Chondrocyte (in vitro differentiated cells): ENCODE measurements around the gene TMEM50A. TPM values are rescaled to one million over a fixed set of nuclear protein-coding genes. Genes with fewer than 3 reads are reported as not detected.
"Not testable (repeated sequence)": the region's sequence is repeated elsewhere in the genome, so short reads cannot be mapped to it uniquely, and the experiment has no call there.

Source experiments
- DNase-seq: peaks from one replicate; pipeline ENCODE4 v3.0.0; 2021; ENCODE audit warnings: mixed read lengths, low spot score
- H3K27ac Mint-ChIP-seq: one replicate; pipeline ENCODE4 v1.8.0; 2021; ENCODE audit warnings: mild to moderate bottlenecking, moderate library complexity, mixed read lengths; ENCODE audit not compliant: unreplicated experiment
- H3K27me3 Mint-ChIP-seq: 2 replicates; pipeline ENCODE4 v1.8.0; 2021; ENCODE audit warnings: low read depth, mixed read lengths
- H3K36me3 Mint-ChIP-seq: 2 replicates; pipeline ENCODE4 v1.8.0; 2021; ENCODE audit warnings: low read depth, mixed read lengths
- H3K4me1 Mint-ChIP-seq: 2 replicates; pipeline ENCODE4 v1.8.0; 2021; ENCODE audit warnings: low read depth, mild to moderate bottlenecking, mixed read lengths
- H3K4me3 Mint-ChIP-seq: one replicate; pipeline ENCODE4 v1.8.0; 2021; ENCODE audit warnings: mild to moderate bottlenecking, moderate library complexity, mixed read lengths; ENCODE audit not compliant: unreplicated experiment
- H3K9me3 Mint-ChIP-seq: 2 replicates; pipeline ENCODE4 v1.8.0; 2021; ENCODE audit warnings: low read depth, mixed read lengths
- long read RNA-seq: library from polyadenylated mRNA; stranded (forward); transcript quantifications from one replicate; pipeline ENCODE4 v2.0.0, GENCODE V29; 2021
- total RNA-seq: library from RNA; stranded (reverse); gene quantifications from 3 replicates; pipeline ENCODE4 v1.2.1, GENCODE V29; 2021
- TF ChIP-seq, protein P1 (sequence below): fragments of 200-600 bp; sonication (generic); IDR thresholded peaks from 2 replicates; pipeline ENCODE4 v1.5.0; 2021; ENCODE audit warnings: antibody characterized with exemption, mild to moderate bottlenecking, moderate library complexity

The TMEM50A gene
- total RNA-seq = 137 to 145 TPM (median 138 TPM) in 3 replicates
- long read RNA-seq, transcript TMEM50A-201 (7 exons, 2,683 nt) = major isoform, 169 of 193 reads
- long read RNA-seq, transcript TMEM50A-203 (6 exons, 1,102 nt) = minor isoform, 6 of 193 reads
- long read RNA-seq, partial matches to known transcripts = 6 of 193 reads
- long read RNA-seq, other reads (novel, unspliced or antisense) = 8 of 193 reads

- H3K4me1 Mint-ChIP-seq = peaks cover 35% of the 10 kb centered on the region
- H3K4me3 Mint-ChIP-seq = peak within 1 kb of the TSS; percentile 88
- DNase-seq = peak; percentile 94
- no peaks in the 10 kb centered on the region for H3K27me3 Mint-ChIP-seq
- TF ChIP-seq, protein P1, sequence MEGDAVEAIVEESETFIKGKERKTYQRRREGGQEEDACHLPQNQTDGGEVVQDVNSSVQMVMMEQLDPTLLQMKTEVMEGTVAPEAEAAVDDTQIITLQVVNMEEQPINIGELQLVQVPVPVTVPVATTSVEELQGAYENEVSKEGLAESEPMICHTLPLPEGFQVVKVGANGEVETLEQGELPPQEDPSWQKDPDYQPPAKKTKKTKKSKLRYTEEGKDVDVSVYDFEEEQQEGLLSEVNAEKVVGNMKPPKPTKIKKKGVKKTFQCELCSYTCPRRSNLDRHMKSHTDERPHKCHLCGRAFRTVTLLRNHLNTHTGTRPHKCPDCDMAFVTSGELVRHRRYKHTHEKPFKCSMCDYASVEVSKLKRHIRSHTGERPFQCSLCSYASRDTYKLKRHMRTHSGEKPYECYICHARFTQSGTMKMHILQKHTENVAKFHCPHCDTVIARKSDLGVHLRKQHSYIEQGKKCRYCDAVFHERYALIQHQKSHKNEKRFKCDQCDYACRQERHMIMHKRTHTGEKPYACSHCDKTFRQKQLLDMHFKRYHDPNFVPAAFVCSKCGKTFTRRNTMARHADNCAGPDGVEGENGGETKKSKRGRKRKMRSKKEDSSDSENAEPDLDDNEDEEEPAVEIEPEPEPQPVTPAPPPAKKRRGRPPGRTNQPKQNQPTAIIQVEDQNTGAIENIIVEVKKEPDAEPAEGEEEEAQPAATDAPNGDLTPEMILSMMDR = no peak
- H3K27ac Mint-ChIP-seq = peak within 1 kb of the TSS; percentile 95
- no peaks in the 10 kb centered on the region for H3K9me3 Mint-ChIP-seq
- no peaks in the 10 kb centered on the region for H3K36me3 Mint-ChIP-seq
Observed at GRCh38 chr1:25338188-25338981, at the start of gene TMEM50A. TSS of gene TMEM50A (plus strand) at chr1:25338334. CDS start at chr1:25340487, 2,153 bp downstream.

DNA sequence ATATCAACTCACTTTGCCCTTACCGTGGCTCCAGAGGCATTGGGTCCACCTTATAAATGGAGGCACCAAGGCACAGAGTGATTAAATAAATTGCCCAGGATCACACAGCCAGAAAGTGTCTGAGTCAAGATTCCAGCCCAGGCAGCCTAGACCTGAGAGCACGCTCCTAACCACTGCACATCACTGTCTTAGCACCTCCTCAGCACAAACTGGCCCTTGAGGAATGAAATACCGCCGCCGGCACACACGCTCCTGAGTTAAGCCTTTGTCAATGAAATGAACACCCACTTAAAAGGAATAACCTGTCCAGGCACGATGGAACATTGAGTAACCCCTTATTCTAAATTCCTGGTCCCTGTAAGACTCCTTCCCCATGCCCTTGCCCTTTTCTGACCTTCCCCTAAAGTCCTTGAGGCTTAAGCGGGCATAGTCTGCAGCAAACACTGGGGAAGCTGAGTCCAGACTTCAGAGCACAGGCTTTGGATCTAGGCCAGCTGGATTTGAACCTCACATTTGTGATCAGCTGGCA lies 49.5 kb upstream of the TMEM50A start:
- H3K36me3 Mint-ChIP-seq, H3K4me3 Mint-ChIP-seq, DNase-seq, H3K27me3 Mint-ChIP-seq, H3K9me3 Mint-ChIP-seq, H3K27ac Mint-ChIP-seq, H3K4me1 Mint-ChIP-seq: not testable (repeated sequence)

GRCh38 chr1:25290043-25290442 lies 48.1 kb upstream of the TMEM50A start:
- DNase-seq, H3K9me3 Mint-ChIP-seq, H3K27ac Mint-ChIP-seq, H3K4me1 Mint-ChIP-seq, H3K4me3 Mint-ChIP-seq, H3K36me3 Mint-ChIP-seq, H3K27me3 Mint-ChIP-seq: not testable (repeated sequence)
- TF ChIP-seq, protein P1 = peak; percentile 36

- H3K27ac Mint-ChIP-seq, DNase-seq, H3K4me1 Mint-ChIP-seq, H3K27me3 Mint-ChIP-seq, H3K9me3 Mint-ChIP-seq, H3K4me3 Mint-ChIP-seq, H3K36me3 Mint-ChIP-seq: not testable (repeated sequence)
Observed at GRCh38 chr1:25293426-25293825, 44.7 kb upstream of the TMEM50A start.

- not testable (repeated sequence) for H3K27me3 Mint-ChIP-seq, H3K27ac Mint-ChIP-seq, DNase-seq, H3K4me1 Mint-ChIP-seq, H3K9me3 Mint-ChIP-seq, H3K4me3 Mint-ChIP-seq, H3K36me3 Mint-ChIP-seq
Observed at GRCh38 chr1:25294889-25295826, 43.0 kb upstream of the TMEM50A start.

DNA sequence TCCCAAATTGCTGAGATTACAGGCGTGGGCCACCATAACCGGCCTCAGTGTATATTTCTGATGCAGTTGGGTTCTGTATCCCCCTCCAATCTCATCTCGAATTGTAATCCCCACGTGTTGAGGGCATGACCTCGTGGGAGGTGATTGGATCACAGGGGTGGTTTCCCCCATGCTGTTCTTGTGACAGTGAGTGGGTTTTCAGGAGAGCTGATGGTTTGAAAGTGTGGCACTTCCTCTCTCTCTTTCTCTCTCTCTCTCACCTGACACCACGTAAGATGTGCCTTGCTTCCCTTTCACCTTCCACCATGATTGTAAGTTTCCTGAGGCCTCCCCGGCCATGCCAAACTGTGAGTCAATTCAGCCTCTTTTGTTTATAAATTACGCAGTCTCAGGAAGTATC lies 41.6 kb upstream of the TMEM50A start:
- H3K4me1 Mint-ChIP-seq, DNase-seq, H3K27me3 Mint-ChIP-seq, H3K36me3 Mint-ChIP-seq, H3K9me3 Mint-ChIP-seq, H3K27ac Mint-ChIP-seq, H3K4me3 Mint-ChIP-seq: not testable (repeated sequence)

- not testable (repeated sequence) for H3K27me3 Mint-ChIP-seq, H3K27ac Mint-ChIP-seq, H3K36me3 Mint-ChIP-seq, DNase-seq, H3K4me1 Mint-ChIP-seq, H3K4me3 Mint-ChIP-seq, H3K9me3 Mint-ChIP-seq
Observed at GRCh38 chr1:25300729-25301128, 37.4 kb upstream of the TMEM50A start.

DNA sequence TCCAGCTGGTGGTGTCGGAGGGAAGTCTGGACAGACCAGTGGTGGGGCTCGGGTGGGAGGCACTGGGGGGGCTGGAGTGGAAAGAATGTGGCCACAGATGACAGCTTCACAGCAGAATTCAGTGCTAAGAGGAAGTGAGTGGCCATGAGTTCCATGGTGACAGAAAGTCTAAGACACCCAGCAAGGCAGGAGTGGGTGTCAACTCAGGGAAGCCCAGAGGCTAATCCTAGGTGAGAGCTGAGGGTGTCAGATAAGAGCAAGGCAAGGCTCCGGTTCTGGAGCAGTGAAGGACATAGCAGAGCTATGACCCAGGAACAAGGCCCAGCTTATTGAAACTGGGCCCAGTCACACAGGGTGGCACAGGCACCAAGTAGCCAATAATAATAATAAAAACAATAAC lies 35.8 kb upstream of the TMEM50A start:
- not testable (repeated sequence) for DNase-seq, H3K4me1 Mint-ChIP-seq, H3K36me3 Mint-ChIP-seq, H3K27ac Mint-ChIP-seq, H3K9me3 Mint-ChIP-seq, H3K4me3 Mint-ChIP-seq, H3K27me3 Mint-ChIP-seq

DNA sequence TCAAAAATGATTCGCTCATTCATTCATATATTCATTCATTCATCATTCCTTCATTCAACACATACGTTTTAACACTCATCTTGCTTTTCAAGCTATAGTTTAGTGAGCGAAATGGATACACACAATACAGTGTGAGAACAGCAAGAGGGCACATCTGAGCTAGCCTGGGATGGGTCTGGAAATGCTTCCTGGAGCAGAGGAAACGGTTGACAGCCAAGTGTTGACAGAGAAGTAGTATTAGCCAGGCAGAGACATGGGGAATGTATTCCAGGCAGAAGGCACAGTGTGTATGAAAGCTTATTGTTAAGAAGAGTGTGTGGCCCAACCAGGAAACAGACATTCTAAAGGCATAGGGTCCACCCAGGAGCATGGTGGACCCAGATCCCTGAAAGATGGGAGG lies 33.2 kb upstream of the TMEM50A start:
- not testable (repeated sequence) for H3K27ac Mint-ChIP-seq, H3K27me3 Mint-ChIP-seq, H3K36me3 Mint-ChIP-seq, DNase-seq, H3K9me3 Mint-ChIP-seq, H3K4me3 Mint-ChIP-seq, H3K4me1 Mint-ChIP-seq

- H3K9me3 Mint-ChIP-seq, H3K4me1 Mint-ChIP-seq, H3K36me3 Mint-ChIP-seq, DNase-seq, H3K27me3 Mint-ChIP-seq, H3K27ac Mint-ChIP-seq, H3K4me3 Mint-ChIP-seq: not testable (repeated sequence)
Observed at GRCh38 chr1:25308168-25308567, 30.0 kb upstream of the TMEM50A start.
